IPS-18c (cell line): Measurements from ENCODE around the gene ABCB8.
"Not testable (repeated sequence)": the region's sequence is repeated elsewhere in the genome, so short reads cannot be mapped to it uniquely, and the experiment has no call there.

Experiments
- H3K4me3 ChIP-seq: 2 replicates; pipeline ENCODE4 v1.7.0; 2013; ENCODE audit warnings: low read depth, mild to moderate bottlenecking, low read length, moderate library complexity; ENCODE audit not compliant: insufficient read depth
- H3K9me3 ChIP-seq: one replicate; pipeline ENCODE4 v1.6.1; 2013; ENCODE audit warnings: mild to moderate bottlenecking, low read length, moderate library complexity; ENCODE audit not compliant: control insufficient read depth, insufficient read depth

The ABCB8 gene

GRCh38 chr7:151040616-151041375 lies 12.5 kb downstream of the ABCB8 start:
- Histone ChIP-seq H3K9me3 (no peaks in the 10 kb centered on the region), H3K4me3 (no peak overlapping the region)

- H3K9me3 ChIP-seq, H3K4me3 ChIP-seq: not testable (repeated sequence)
Observed at GRCh38 chr7:151043449-151043848, 15.2 kb downstream of the ABCB8 start.

GRCh38 chr7:151043959-151044358 lies 15.7 kb downstream of the ABCB8 start:
- H3K9me3 ChIP-seq, result no peaks in the 10 kb centered on the region
- no peak overlapping the region for H3K4me3 ChIP-seq

- Histone ChIP-seq H3K9me3 (no peaks in the 10 kb centered on the region), H3K4me3 (no peak overlapping the region)
Observed at GRCh38 chr7:151045262-151045661, 17.0 kb downstream of the ABCB8 start.

GRCh38 chr7:151045967-151046366 lies 17.7 kb downstream of the ABCB8 start:
- H3K4me3 ChIP-seq, result no peak overlapping the region
- no peaks in the 10 kb centered on the region for H3K9me3 ChIP-seq

GRCh38 chr7:151046603-151047573 lies 18.6 kb downstream of the ABCB8 start:
- Histone ChIP-seq H3K9me3 (no peaks in the 10 kb centered on the region), H3K4me3 (no peak overlapping the region)

- no peaks in the 10 kb centered on the region for H3K9me3 ChIP-seq
Observed at GRCh38 chr7:151047976-151048815, 19.9 kb downstream of the ABCB8 start, which contains the start of gene ASIC3. ASIC3 (plus strand) TSS chr7:151048531; CDS start chr7:151048886, 355 bp downstream.

GRCh38 chr7:151048911-151049463 lies 20.7 kb downstream of the ABCB8 start:
- Histone ChIP-seq H3K4me3 (no peak overlapping the region), H3K9me3 (no peaks in the 10 kb centered on the region)

More at GRCh38 chr7:151047976-151048815, 19.9 kb downstream of the ABCB8 start, which contains the start of gene ASIC3:
- no peak within 1 kb of the TSS for H3K4me3 ChIP-seq

- Histone ChIP-seq H3K4me3 (no peak overlapping the region), H3K9me3 (no peaks in the 10 kb centered on the region)
Observed at GRCh38 chr7:151051108-151051507, 22.9 kb downstream of the ABCB8 start.

- no peaks in the 10 kb centered on the region for H3K9me3 ChIP-seq
- H3K4me3 ChIP-seq, result no peak overlapping the region
Observed at GRCh38 chr7:151053096-151053495, 24.8 kb downstream of the ABCB8 start.

- Histone ChIP-seq H3K4me3 (no peak overlapping the region), H3K9me3 (no peaks in the 10 kb centered on the region)
Observed at GRCh38 chr7:151053751-151054150, 25.5 kb downstream of the ABCB8 start.

- peak overlapping the region; percentile 56; the same call in 1 of the 2 replicates for H3K4me3 ChIP-seq
- peaks cover 2% of the 10 kb centered on the region for H3K9me3 ChIP-seq
Observed at GRCh38 chr7:151056283-151056665, 28.0 kb downstream of the ABCB8 start.

GRCh38 chr7:151056666-151057505 lies 28.6 kb downstream of the ABCB8 start:
- Histone ChIP-seq H3K9me3 (peaks cover 2% of the 10 kb centered on the region), H3K4me3 (peak overlapping the region; percentile 56)

GRCh38 chr7:151057506-151057988 lies 29.3 kb downstream of the ABCB8 start, which contains the start of gene CDK5:
CDK5 (minus strand) TSS chr7:151057897; CDS start chr7:151057848, 49 bp downstream.
- Histone ChIP-seq H3K4me3 (peak within 1 kb of the TSS; percentile 79), H3K9me3 (peaks cover 2% of the 10 kb centered on the region)

GRCh38 chr7:151057989-151058780 lies 29.9 kb downstream of the ABCB8 start:
- Histone ChIP-seq H3K9me3 (peaks cover 2% of the 10 kb centered on the region), H3K4me3 (peak overlapping the region; percentile 79)
